GM19468 (cell line): ENCODE results near the gene SPAG7.

Experiments
- ATAC-seq: cut with Tn5 transposase; IDR thresholded peaks from one replicate; pipeline ENCODE4 v1.9.1; 2021; ENCODE audit warnings: mild to moderate bottlenecking, moderate library complexity, moderate number of reproducible peaks; ENCODE audit not compliant: unreplicated experiment; ENCODE audit errors: extremely low read depth

Gene SPAG7

DNA sequence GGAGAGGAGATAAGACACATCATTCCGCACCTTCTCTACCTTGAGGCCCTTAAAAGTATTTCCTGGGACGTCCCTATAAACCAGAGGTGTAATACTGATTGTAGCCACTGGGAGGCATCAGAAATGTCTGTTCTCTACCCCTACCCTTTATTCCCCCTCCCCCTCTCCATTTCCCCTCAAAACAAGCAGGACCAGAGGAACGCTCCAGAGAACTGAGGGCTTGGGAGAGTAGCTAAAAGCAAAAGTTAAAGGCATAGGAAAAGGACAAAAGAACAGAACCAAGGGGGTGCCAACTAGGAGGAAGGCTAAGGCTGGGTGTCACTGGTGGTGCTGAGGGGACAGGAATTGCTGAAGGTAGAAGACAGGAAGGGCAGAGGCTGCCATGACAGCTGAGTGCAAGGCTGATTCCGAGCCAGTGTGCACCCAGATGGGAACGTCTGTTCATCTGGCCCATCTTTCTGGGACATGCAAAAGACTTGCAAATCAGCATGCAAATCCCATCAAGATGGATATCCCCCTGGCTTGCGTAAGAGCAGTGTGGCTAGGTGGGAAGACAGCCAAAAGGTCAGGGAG, 13.1 kb upstream of the SPAG7 start:
- ATAC-seq: no peak

DNA sequence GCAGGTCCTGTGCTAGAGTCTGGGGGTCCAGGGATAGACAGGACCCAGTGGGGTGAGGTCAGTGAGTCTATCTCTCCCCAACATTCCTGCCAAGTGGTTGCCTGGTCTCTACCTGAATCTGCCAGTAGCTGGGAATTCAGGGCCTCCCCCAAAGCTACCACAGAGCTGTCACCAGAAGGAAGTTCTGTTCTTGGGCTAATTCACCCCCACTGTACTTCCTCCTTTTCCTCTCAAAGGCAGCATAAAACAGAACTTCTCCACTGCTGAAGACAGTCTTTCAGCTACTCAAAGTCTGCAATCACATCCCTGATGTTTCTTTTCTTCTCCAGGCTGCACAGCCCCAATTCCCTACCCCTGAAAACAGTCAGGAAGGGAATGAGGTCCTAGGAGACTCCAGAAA, 11.1 kb upstream of the SPAG7 start:
- no peak for ATAC-seq

DNA sequence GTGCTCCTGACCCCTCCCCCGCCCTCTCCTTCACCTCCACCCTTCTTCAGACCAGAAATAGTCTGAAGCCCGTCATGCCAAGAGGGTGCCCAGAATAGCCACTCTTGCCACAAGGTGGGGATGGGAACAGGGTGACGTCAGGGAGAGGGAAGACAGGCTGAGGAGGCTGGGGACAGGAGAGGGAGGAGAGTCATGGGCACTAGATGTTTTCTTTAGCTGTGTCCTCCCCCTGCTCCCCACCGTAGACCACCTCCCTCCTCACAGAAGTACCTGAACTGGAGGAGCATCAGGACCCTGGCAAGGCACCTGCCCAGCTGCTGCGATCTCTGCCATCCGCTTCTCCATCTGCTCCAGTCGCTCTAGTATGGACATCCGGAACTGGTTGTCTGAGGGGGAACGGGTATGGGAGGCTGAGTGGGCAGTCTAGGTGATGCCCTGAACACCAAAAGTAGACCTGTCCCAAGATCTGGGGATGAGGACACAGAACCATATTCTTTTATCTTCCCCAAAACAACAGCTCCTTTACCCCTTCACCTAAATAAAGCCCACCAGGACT, 6.6 kb upstream of the SPAG7 start:
- no peak for ATAC-seq

GRCh38 chr17:4973256-4974114, 5.9 kb upstream of the SPAG7 start:
- no peak for ATAC-seq

DNA sequence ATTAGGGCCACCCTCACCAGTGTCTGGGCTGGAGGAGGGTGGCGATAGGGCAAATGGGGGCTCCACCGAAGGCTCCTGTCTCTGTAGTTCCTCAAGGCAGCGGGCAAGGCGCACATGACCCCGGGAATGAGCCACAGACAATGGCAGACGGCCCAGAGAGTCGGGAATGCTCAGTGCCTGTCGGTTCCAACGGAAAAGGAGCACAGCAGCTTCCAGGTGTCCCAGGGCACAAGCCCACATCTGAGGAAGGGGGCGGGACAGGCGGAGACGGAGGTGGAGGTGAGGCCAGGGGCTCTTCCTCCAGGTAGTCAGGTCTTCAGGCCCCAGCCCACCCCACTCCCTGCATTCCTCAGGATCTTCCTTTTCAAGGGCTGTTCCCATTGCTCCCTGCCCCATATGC, 5.1 kb upstream of the SPAG7 start:
- no peak for ATAC-seq

GRCh38 chr17:4972322-4972721, 4.7 kb upstream of the SPAG7 start:
- no peak for ATAC-seq

DNA sequence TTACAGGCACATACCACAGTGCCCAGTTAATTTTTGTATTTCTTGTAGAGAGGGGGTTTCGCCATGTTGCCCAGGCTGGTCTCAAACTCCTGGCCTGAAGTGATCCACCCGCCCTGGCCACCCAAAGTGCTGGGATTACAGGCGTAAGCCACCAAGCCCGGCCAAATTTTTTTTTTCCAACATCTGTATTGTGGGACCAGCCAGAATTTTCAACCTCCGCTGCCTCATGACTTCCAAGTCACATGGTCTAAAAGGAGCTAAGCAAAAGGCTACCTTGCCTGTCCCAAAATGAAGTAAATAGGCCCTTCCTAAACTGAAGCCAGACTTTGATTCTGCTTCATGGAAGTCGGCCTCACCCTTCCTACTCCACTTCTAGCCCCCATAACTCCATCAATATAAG, 4.2 kb upstream of the SPAG7 start:
- no peak for ATAC-seq

DNA sequence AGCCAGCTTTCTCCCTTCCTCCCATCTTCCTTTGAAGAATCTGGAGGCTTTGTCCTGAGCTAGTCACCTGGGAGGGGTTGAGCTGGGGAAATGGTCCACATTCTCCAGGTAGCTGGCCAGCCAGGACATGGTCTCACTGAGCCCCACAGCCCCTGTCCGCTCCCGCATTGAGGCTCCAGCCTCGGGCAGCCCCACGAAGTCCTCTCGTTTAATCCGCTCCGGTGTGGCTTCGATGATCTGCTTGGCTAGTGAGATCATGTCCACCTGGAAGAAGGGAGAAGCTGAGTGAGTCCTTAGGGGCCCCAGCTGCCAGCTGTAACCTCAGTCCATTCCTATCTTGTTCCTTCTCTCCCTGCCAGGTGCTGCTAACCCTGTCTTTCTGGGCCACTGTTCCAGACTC, 2.7 kb upstream of the SPAG7 start:
- no peak for ATAC-seq

GRCh38 chr17:4969551-4970173, 2.0 kb upstream of the SPAG7 start:
- ATAC-seq: no peak

GRCh38 chr17:4969047-4969550, 1.5 kb upstream of the SPAG7 start:
- no peak for ATAC-seq

- ATAC-seq: no peak
Observed at GRCh38 chr17:4968486-4969046, 949 bp upstream of the SPAG7 start.

DNA sequence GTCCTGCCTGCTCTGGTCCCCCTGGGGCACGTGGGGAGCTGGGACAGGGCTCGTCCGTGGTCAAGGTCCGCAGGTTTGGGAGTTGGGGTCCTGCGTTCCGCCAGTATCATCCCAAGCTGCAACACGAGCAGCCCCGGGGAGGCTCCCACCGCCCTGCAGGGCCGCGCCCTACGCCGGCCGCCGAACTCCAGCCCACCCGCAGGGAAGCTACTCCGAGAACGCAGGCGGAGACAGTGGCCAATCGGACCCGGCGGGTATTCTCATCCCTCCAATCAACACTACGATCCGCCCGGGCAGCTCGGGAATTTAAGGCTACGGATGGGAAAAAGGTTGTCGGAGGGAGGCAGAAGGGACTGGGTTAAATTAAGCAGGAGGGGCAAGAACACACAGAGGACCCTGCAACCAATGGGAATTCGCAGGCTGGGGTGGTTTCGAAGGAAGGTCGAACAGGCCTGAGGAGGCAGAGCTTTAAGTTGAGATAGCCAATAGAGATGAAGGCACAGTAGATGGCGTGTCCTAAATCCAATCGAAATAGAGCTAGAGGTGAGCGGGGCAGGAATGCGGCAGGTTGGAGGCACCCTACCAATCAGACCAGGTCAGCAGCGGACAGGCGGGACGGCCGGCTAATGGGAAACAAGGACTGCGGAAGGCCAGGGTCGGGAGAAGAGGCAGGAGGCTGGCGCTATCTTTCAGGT, 626 bp downstream of the SPAG7 start:
- ATAC-seq: peak; percentile 75

GRCh38 chr17:4965311-4965986, 2.2 kb downstream of the SPAG7 start:
- ATAC-seq: no peak

- no peak for ATAC-seq
Observed at GRCh38 chr17:4960279-4960922, 7.2 kb downstream of the SPAG7 start.

- no peak for ATAC-seq
Observed at GRCh38 chr17:4959261-4959965, 8.2 kb downstream of the SPAG7 start.

DNA sequence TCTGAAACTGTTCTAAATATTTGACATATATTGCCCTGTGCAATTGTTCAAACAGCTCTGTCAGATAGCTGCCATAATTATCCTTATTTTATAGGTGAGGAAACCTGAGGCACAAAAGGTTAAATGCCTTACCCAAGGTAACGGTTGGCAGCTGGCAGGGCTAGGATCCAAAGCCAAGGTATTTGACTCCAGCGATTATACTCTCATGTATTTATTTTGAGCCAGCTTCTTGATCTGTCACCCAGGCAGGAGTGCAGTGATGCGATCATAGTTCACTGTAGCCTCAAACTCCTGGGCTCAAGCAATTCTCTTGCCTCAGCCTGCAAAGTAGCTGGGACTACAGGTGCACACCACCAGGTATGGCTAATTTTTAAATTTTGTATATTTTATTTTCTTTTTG, 9.5 kb downstream of the SPAG7 start:
- no peak for ATAC-seq

DNA sequence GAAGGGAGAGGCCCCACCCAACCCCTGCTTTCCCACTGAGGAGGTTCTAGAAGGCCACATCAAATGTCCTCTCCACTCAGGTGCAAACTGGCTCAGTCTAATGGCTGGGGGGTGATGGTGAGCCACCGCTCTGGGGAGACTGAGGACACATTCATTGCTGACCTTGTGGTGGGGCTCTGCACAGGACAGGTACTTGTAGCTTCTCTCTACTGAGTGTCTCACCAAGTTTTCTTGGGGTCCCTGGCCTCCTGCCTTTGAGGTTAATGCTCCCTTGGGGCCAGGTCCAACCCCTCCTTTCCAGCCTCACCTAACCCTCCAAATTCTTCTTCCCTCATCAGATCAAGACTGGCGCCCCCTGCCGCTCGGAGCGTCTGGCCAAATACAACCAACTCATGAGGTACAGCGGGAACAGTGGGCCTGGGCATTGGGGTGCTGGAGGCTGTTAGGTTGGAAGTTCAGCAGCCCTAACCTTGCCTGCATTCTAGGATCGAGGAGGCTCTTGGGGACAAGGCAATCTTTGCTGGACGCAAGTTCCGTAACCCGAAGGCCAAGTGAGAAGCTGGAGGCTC, 11.0 kb downstream of the SPAG7 start:
- no peak for ATAC-seq

DNA sequence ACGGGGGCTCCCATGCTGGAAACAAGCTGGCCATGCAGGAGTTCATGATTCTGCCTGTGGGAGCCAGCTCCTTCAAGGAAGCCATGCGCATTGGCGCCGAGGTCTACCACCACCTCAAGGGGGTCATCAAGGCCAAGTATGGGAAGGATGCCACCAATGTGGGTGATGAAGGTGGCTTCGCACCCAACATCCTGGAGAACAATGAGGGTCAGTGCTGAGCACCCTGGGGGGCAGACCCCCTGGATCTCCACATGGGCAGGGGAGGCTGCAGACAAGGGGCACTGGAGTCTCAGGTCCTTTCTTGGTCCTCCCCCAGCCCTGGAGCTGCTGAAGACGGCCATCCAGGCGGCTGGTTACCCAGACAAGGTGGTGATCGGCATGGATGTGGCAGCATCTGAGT, 12.5 kb downstream of the SPAG7 start:
- ATAC-seq: no peak
